Pulmonary artery endothelial cell (primary cell): ENCODE data around the gene CEP112. TPM values are rescaled to one million over a fixed set of nuclear protein-coding genes. Genes with fewer than 3 reads are reported as not detected.

Experiments used
- DNase-seq: peaks from one replicate; pipeline ENCODE4 v3.0.0-alpha.2; 2011; ENCODE audit warnings: low read depth, low spot score
- total RNA-seq: library from RNA; depleted of rRNA; stranded (reverse); fragments of >200 nt; gene quantifications from 2 replicates; pipeline ENCODE4 v1.2.3, GENCODE V29; 2014

CEP112 gene
- 7.2 and 8.0 TPM in 2 replicates for total RNA-seq

- DNase-seq: no peak
Observed at GRCh38 chr17:66191593-66192377, at the start of gene CEP112. Gene CEP112 (minus strand): TSS chr17:66192133.

GRCh38 chr17:66240630-66241029 lies 48.7 kb upstream of the CEP112 start:
- DNase-seq: no peak

- no peak for DNase-seq
Observed at GRCh38 chr17:66240013-66240412, 48.1 kb upstream of the CEP112 start.

- no peak for DNase-seq
Observed at GRCh38 chr17:66235377-66235994, 43.6 kb upstream of the CEP112 start.

- DNase-seq: no peak
Observed at GRCh38 chr17:66234611-66235010, 42.7 kb upstream of the CEP112 start.

- no peak for DNase-seq
Observed at GRCh38 chr17:66233023-66233753, 41.3 kb upstream of the CEP112 start.

GRCh38 chr17:66230922-66231591 lies 39.1 kb upstream of the CEP112 start:
- DNase-seq: no peak

- no peak for DNase-seq
Observed at GRCh38 chr17:66229783-66230538, 38.0 kb upstream of the CEP112 start.

- DNase-seq: no peak
Observed at GRCh38 chr17:66228887-66229782, 37.2 kb upstream of the CEP112 start, which contains the start of gene APOH. Gene APOH (minus strand): TSS chr17:66229415. CDS start chr17:66229379, 36 bp downstream.

GRCh38 chr17:66227212-66228045 lies 35.5 kb upstream of the CEP112 start:
- no peak for DNase-seq

- DNase-seq: no peak
Observed at GRCh38 chr17:66222798-66223350, 30.9 kb upstream of the CEP112 start.

- DNase-seq: no peak
Observed at GRCh38 chr17:66221755-66222530, 30.0 kb upstream of the CEP112 start.

GRCh38 chr17:66221343-66221742 lies 29.4 kb upstream of the CEP112 start:
- DNase-seq: no peak

GRCh38 chr17:66220079-66220835 lies 28.3 kb upstream of the CEP112 start:
- no peak for DNase-seq

- no peak for DNase-seq
Observed at GRCh38 chr17:66215529-66215911, 23.6 kb upstream of the CEP112 start.

GRCh38 chr17:66214884-66215528 lies 23.1 kb upstream of the CEP112 start:
- no peak for DNase-seq
